Measurements from ENCODE around the gene ZNF135.

GRCh38 chr19:58108546-58108817 lies 49.4 kb downstream of the ZNF135 start:
- TF ChIP-seq, protein P1, sequence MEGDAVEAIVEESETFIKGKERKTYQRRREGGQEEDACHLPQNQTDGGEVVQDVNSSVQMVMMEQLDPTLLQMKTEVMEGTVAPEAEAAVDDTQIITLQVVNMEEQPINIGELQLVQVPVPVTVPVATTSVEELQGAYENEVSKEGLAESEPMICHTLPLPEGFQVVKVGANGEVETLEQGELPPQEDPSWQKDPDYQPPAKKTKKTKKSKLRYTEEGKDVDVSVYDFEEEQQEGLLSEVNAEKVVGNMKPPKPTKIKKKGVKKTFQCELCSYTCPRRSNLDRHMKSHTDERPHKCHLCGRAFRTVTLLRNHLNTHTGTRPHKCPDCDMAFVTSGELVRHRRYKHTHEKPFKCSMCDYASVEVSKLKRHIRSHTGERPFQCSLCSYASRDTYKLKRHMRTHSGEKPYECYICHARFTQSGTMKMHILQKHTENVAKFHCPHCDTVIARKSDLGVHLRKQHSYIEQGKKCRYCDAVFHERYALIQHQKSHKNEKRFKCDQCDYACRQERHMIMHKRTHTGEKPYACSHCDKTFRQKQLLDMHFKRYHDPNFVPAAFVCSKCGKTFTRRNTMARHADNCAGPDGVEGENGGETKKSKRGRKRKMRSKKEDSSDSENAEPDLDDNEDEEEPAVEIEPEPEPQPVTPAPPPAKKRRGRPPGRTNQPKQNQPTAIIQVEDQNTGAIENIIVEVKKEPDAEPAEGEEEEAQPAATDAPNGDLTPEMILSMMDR (IDR thresholded peaks at IDR 0.05), result no peak
- TF ChIP-seq EP300 (IDR thresholded peaks at IDR 0.05; ENCODE audit: borderline replicate concordance in 1 of 2, low read depth in 1 of 2, low read length in 1 of 2) (no peak), RCOR1 (IDR thresholded peaks at IDR 0.05; ENCODE audit: low read length) (no peak), NRF1 (IDR thresholded peaks at IDR 0.05; ENCODE audit: low read depth, low read length) (no peak)

Data from SK-N-SH (cell line).